Measurements from ENCODE around the gene ASPDH. TPM values are rescaled to one million over a fixed set of nuclear protein-coding genes. Genes with fewer than 3 reads are reported as not detected.

The ASPDH gene
- total and polyA plus RNA-seq, 2 donors (not counting 3 experiments of a cell fraction or from before 2014, with no cell fraction given), result not detected

DNA sequence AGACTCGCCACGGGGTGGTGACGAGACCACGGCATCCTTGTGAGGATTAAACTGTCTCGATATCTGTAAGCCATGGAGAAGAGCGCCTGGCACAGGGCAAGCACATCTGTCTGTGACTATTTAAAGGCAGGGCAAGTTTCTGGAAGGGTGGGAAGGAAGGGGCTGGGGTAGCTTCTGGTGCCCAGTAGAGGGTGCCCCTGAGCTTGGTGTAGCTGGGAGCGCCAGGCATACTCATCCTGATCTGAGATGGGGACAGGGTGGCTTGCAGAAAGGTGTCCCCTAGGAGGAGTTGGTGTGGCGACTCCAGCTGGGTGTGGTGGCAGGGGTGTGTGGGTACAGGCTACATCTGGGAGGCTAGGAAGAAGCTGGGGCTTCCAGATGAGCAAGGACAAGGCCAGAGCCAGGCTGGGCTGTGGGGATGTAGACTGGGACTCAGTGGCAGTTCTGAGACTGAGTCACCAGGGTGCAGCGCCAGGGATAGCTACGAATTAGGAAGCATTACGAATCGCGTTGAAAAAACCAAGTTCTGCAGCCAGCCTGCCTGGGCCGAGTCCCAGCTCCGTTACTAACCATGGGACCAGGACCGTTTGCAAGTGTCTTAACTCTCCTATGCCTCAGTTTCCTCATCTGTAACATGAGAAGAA, 23.1 kb upstream of the ASPDH start:
- no TSS peak for BruUV-seq (replicated peaks)
- intact Hi-C loops (cut with micrococcal nuclease) (loop anchor here (1.0 to 2.0 kb wide), 6 partner anchors 20 to 386 kb away; no protein-coding TSS in a partner anchor), dilution Hi-C loops (cut with MboI; ENCODE audit: extremely low pct_ligation_motif_present, low sequenced_read_pairs) (no loop called here)

More for the DNA sequence above, 23.1 kb upstream of the ASPDH start:
- Histone ChIP-seq H3K9ac (replicated peaks; ENCODE audit: extremely low read depth, insufficient read depth, low read length) (no peak overlapping the region), H2AFZ (ENCODE audit: low read depth, low read length) (no peak overlapping the region), H4K20me1 (replicated peaks; ENCODE audit: control insufficient read depth, extremely low read depth, insufficient read depth, low read length) (no peaks in the 10 kb centered on the region), H3K27me3 (ENCODE audit: control insufficient read depth in 2 of 2, insufficient read depth in 2 of 2, low read length in 2 of 2) (peaks cover 0 to 2% of the 10 kb centered on the region in 2 experiments), H3K4me2 (ENCODE audit: insufficient read depth, low read length) (no peak overlapping the region), H3K79me2 (ENCODE audit: control insufficient read depth, insufficient read depth, low read length) (no peaks in the 10 kb centered on the region), H3K9me3 (replicated peaks; ENCODE audit: control insufficient read depth, insufficient read depth, low read length) (no peaks in the 10 kb centered on the region), H3K4me3 (replicated peaks in 1 of 3; ENCODE audit: insufficient read depth in 1 of 3, low read depth in 1 of 3, low read length in 3 of 3) (no peak overlapping the region), H3K27ac (ENCODE audit: insufficient read depth, low read depth, low read length) (no peak overlapping the region), H3K9me1 (replicated peaks; ENCODE audit: control insufficient read depth, extremely low read depth, insufficient read depth, low read length) (no peaks in the 10 kb centered on the region), H3K4me1 (ENCODE audit: control insufficient read depth, extremely low read depth, insufficient read depth, low read length) (no peaks in the 10 kb centered on the region), H3K36me3 (ENCODE audit: control insufficient read depth in 2 of 2, extremely low read depth in 1 of 2, insufficient read depth in 2 of 2, low read length in 2 of 2) (no peaks in the 10 kb centered on the region)
- DNase-seq (ENCODE audit: low read depth, low spot score) (no peak), FAIRE-seq (no peak)
- no peak for TF ChIP-seq MYC (IDR thresholded peaks at IDR 0.05; ENCODE audit: low read depth, low read length)
- no peak for TF ChIP-seq CTCF (IDR thresholded peaks at IDR 0.05; ENCODE audit: extremely low read depth in 1 of 2, insufficient read depth in 1 of 2, low read depth in 1 of 2, low read length in 2 of 2)
- no peak for TF ChIP-seq FOS (IDR thresholded peaks at IDR 0.05; ENCODE audit: borderline replicate concordance, insufficient read depth, low read length)
- no peak for TF ChIP-seq GATA2 (IDR thresholded peaks at IDR 0.05; ENCODE audit: insufficient read depth, insufficient read length, low read depth, low read length)
- no peak for TF ChIP-seq POLR2A (IDR thresholded peaks at IDR 0.05; ENCODE audit: low read depth, low read length)
- no peak for TF ChIP-seq POLR2AphosphoS5 (IDR thresholded peaks at IDR 0.05; ENCODE audit: insufficient read depth, low read depth, low read length)
- TF ChIP-seq, protein P1, sequence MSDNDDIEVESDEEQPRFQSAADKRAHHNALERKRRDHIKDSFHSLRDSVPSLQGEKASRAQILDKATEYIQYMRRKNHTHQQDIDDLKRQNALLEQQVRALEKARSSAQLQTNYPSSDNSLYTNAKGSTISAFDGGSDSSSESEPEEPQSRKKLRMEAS (IDR thresholded peaks at IDR 0.05; ENCODE audit: insufficient read depth, insufficient read length), result no peak
- no peak for TF ChIP-seq JUN (IDR thresholded peaks at IDR 0.05; ENCODE audit: borderline replicate concordance, insufficient read depth, insufficient read length, low read depth)
- no peak for TF ChIP-seq EZH2 (IDR thresholded peaks at IDR 0.05; ENCODE audit: borderline replicate concordance, low read depth, low read length, severe bottlenecking)
- ChIA-PET POLR2A (no interaction called here), CTCF (interaction anchor here (1.3 to 11.4 kb wide), 24 partner anchors 8 to 557 kb away, joined by 3 to 136 read pairs (median 7); partner anchors contain the start of gene JOSD2)

Measured in endothelial cell of umbilical vein (primary cell).